ENCODE data around the gene ARFIP2. TPM values are rescaled to one million over a fixed set of nuclear protein-coding genes. Genes with fewer than 3 reads are reported as not detected.

Gene ARFIP2
- total RNA-seq, 1 donor from 2014 or later = 43.1 TPM

DNA sequence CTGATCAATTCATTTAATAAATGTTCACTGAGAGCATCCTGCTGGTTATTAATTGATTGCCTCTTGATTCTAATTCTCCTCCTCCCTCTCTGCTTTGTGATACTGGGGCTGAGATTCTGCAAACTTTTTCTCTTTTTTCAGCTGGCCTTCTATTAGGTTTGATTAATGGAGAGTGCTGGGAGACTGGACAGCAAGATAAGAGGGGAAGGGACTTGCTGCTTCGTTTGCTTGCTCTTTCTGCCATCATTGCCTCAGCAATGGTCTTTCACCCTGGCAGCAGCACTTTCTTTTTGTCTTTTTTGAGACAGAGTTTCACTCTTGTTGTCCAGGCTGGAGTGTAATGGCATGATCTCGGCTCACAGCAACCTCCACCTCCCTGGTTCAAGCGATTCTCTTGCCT is 23.0 kb upstream of the ARFIP2 start:
- Mint-ChIP-seq H3K27ac (no peak overlapping the region), H3K4me3 (no peak overlapping the region), H3K36me3 (ENCODE audit: low read depth) (peaks cover 57% of the 10 kb centered on the region), H3K27me3 (no peaks in the 10 kb centered on the region), H3K4me1 (no peaks in the 10 kb centered on the region), H3K9me3 (no peaks in the 10 kb centered on the region)
- ChIA-PET CTCF (interaction anchor here (1.4 to 6.6 kb wide), 3 partner anchors 60 to 126 kb away, joined by 4 to 124 read pairs (median 13); no protein-coding TSS in a partner anchor), POLR2A (interaction anchor here (0.6 kb wide), 1 partner anchor 11 kb away, joined by 9 read pairs; no protein-coding TSS in a partner anchor)
- no peak for DNase-seq
- TF ChIP-seq, protein P1, sequence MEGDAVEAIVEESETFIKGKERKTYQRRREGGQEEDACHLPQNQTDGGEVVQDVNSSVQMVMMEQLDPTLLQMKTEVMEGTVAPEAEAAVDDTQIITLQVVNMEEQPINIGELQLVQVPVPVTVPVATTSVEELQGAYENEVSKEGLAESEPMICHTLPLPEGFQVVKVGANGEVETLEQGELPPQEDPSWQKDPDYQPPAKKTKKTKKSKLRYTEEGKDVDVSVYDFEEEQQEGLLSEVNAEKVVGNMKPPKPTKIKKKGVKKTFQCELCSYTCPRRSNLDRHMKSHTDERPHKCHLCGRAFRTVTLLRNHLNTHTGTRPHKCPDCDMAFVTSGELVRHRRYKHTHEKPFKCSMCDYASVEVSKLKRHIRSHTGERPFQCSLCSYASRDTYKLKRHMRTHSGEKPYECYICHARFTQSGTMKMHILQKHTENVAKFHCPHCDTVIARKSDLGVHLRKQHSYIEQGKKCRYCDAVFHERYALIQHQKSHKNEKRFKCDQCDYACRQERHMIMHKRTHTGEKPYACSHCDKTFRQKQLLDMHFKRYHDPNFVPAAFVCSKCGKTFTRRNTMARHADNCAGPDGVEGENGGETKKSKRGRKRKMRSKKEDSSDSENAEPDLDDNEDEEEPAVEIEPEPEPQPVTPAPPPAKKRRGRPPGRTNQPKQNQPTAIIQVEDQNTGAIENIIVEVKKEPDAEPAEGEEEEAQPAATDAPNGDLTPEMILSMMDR (IDR thresholded peaks at IDR 0.05) = no peak
- intact Hi-C loops (cut with micrococcal nuclease) = no loop called here
- ATAC-seq (ENCODE audit: low read depth) = no peak

- ChIA-PET POLR2A (no interaction called here), CTCF (interaction anchor here (1.1 to 5.4 kb wide), 2 partner anchors 124 to 139 kb away, joined by 3 to 22 read pairs; no protein-coding TSS in a partner anchor)
- H3K9me3 Mint-ChIP-seq = no peaks in the 10 kb centered on the region
- ATAC-seq (ENCODE audit: low read depth) = no peak
- TF ChIP-seq, protein P1 (IDR thresholded peaks at IDR 0.05) = no peak
- no peak overlapping the region for H3K27ac Mint-ChIP-seq
- DNase-seq = no peak
- H3K4me3 Mint-ChIP-seq = no peak overlapping the region
- intact Hi-C loops (cut with micrococcal nuclease) = no loop called here
- no peaks in the 10 kb centered on the region for H3K27me3 Mint-ChIP-seq
- H3K4me1 Mint-ChIP-seq = no peaks in the 10 kb centered on the region
- peaks cover 59% of the 10 kb centered on the region for H3K36me3 Mint-ChIP-seq (ENCODE audit: low read depth)
These were observed 21.3 kb upstream of the ARFIP2 start for GRCh38 chr11:6502382-6502781.

- intact Hi-C loops (cut with micrococcal nuclease) = no loop called here
- H3K4me3 Mint-ChIP-seq = no peak overlapping the region
- ChIA-PET CTCF (interaction anchor here (0.8 to 5.4 kb wide), 2 partner anchors 55 to 120 kb away, joined by 3 to 22 read pairs; no protein-coding TSS in a partner anchor), POLR2A (no interaction called here)
- TF ChIP-seq, protein P1 (IDR thresholded peaks at IDR 0.05) = no peak
- no peaks in the 10 kb centered on the region for H3K27me3 Mint-ChIP-seq
- no peak for DNase-seq
- no peak for ATAC-seq (ENCODE audit: low read depth)
- H3K9me3 Mint-ChIP-seq = no peaks in the 10 kb centered on the region
- peaks cover 3% of the 10 kb centered on the region for H3K4me1 Mint-ChIP-seq
- H3K36me3 Mint-ChIP-seq (ENCODE audit: low read depth) = peaks cover 64% of the 10 kb centered on the region
- no peak overlapping the region for H3K27ac Mint-ChIP-seq
These were observed 17.4 kb upstream of the ARFIP2 start for GRCh38 chr11:6498544-6498943.

DNA sequence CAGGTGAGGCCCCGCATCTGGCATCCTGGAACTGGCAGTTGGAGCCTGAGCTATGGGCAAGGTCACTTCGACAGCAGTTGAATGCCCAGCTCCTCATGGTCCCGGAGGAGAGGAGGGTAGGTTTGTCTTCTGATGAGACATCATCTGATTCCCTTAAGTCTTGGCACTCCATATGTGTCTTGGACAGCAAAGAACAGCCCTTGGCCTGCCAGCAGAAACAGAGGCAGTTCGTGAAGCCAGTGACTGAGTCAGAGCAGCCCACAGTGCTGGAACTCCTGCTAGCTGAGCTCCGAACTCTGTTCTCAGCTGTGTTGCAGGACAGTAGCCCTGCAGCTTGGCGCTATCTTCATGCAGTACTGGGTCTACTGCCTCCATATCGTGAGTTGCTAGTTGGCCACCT is 17.0 kb upstream of the ARFIP2 start:
- ChIA-PET POLR2A (no interaction called here), CTCF (interaction anchor here (0.8 to 5.4 kb wide), 2 partner anchors 55 to 119 kb away, joined by 3 to 22 read pairs; no protein-coding TSS in a partner anchor)
- Mint-ChIP-seq H3K9me3 (no peaks in the 10 kb centered on the region), H3K27me3 (no peaks in the 10 kb centered on the region), H3K4me3 (no peak overlapping the region), H3K36me3 (ENCODE audit: low read depth) (peaks cover 64% of the 10 kb centered on the region), H3K27ac (no peak overlapping the region), H3K4me1 (peaks cover 3% of the 10 kb centered on the region)
- ATAC-seq (ENCODE audit: low read depth) = no peak
- DNase-seq = no peak
- intact Hi-C loops (cut with micrococcal nuclease) = no loop called here
- TF ChIP-seq, protein P1 (IDR thresholded peaks at IDR 0.05) = no peak

- no peak for ATAC-seq (ENCODE audit: low read depth)
- POLR2A ChIA-PET = interaction anchor here (0.6 kb wide), 1 partner anchor 9 kb away, joined by 4 read pairs; no protein-coding TSS in a partner anchor
- no peak within 1 kb of the TSS for H3K27ac Mint-ChIP-seq
- peaks cover 3% of the 10 kb centered on the region for H3K4me1 Mint-ChIP-seq
- no peaks in the 10 kb centered on the region for H3K27me3 Mint-ChIP-seq
- peak within 1 kb of the TSS; percentile 42 for H3K4me3 Mint-ChIP-seq
- H3K9me3 Mint-ChIP-seq = no peaks in the 10 kb centered on the region
- CTCF ChIA-PET = interaction anchor here (3.0 kb wide), 1 partner anchor 9 kb away, joined by 14 read pairs; no protein-coding TSS in a partner anchor
- no peak for DNase-seq
- TF ChIP-seq, protein P1 (IDR thresholded peaks at IDR 0.05) = no peak
- H3K36me3 Mint-ChIP-seq (ENCODE audit: low read depth) = peaks cover 64% of the 10 kb centered on the region
- intact Hi-C loops (cut with micrococcal nuclease) = no loop called here
These were observed 16.1 kb upstream of the ARFIP2 start, which contains the start of gene DNHD1 for GRCh38 chr11:6497069-6497839. Gene DNHD1, plus strand, starts transcription at chr11:6497280. Its CDS starts 936 bp downstream, at chr11:6498216.

Data from activated B cell treated with CpG ODN at 0.5 μM for 24 hours (primary cell).